ENCODE results near the gene DOCK9. TPM values are rescaled to one million over a fixed set of nuclear protein-coding genes. Genes with fewer than 3 reads are reported as not detected.

DOCK9 gene
- total RNA-seq, 4 donors from 2014 or later: 79.1 to 197 (median 107) TPM

DNA sequence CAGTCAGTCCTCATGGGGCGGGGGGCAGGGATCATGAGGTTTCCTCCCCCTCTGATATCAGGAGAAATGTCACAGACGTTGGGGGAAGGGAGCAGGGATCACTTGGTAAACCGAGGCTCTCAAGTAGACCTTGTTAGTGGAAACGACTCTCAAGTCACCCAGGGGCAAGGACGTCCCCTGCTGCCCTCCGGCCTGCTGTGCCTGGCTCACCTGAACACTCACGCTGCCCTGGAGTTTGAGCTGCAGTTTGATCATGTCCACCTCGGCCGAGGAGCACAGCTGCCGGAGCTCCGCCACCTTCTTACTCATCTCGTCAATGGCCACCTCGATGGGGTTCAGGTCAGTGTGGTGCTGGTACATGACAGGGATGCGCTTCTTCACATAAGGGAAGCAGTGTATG, 177.8 kb downstream of the DOCK9 start:
- no peaks in the 10 kb centered on the region for H3K4me1 ChIP-seq
- H3K36me3 ChIP-seq: no peaks in the 10 kb centered on the region
- H3K27ac ChIP-seq: no peak overlapping the region
- DNase-seq: no peak
- H3K9me3 ChIP-seq: no peaks in the 10 kb centered on the region
- intact Hi-C loops (cut with DNase I; ENCODE audit: low total_unique reads): no loop called here
- TF ChIP-seq POLR2A (IDR thresholded peaks at IDR 0.05): no peak
- TF ChIP-seq, protein P1, sequence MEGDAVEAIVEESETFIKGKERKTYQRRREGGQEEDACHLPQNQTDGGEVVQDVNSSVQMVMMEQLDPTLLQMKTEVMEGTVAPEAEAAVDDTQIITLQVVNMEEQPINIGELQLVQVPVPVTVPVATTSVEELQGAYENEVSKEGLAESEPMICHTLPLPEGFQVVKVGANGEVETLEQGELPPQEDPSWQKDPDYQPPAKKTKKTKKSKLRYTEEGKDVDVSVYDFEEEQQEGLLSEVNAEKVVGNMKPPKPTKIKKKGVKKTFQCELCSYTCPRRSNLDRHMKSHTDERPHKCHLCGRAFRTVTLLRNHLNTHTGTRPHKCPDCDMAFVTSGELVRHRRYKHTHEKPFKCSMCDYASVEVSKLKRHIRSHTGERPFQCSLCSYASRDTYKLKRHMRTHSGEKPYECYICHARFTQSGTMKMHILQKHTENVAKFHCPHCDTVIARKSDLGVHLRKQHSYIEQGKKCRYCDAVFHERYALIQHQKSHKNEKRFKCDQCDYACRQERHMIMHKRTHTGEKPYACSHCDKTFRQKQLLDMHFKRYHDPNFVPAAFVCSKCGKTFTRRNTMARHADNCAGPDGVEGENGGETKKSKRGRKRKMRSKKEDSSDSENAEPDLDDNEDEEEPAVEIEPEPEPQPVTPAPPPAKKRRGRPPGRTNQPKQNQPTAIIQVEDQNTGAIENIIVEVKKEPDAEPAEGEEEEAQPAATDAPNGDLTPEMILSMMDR (IDR thresholded peaks at IDR 0.05): no peak
- H3K27me3 ChIP-seq: no peaks in the 10 kb centered on the region
- H3K4me3 ChIP-seq: no peak overlapping the region

DNA sequence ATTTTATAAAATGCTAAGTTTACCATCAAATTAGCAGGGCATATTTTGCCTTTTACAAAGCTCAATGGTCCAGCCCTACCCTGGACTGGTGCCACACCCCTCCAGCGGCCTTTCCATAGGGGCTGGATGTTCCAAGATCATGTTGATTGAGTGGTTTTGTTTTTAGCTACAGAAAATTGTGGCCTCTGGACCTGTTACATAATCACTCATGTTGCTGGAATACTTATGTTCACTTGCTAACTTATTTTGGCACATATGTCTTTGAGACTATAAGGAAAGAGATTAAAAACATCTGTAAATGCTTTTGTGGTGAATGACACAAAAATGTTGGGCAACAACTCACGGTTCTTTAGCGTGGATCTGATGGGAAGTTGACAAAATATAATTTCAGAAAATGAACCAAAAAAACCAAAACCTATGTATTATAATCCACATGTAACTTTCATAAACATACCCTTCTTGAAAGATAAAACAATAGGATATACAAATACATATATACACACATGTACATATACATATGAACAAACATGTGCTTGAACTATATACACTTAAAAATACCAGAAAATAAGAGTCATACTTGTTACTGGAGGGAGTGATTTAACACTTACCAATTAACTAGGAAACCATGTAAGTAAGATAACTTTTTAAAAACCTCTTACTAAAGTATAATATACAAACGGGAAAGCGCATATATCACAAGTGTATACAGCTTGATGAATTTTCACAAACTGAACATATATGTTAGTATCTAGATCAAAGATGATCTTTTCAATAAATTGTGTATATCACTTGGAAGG, 178.8 kb downstream of the DOCK9 start:
- no peak for DNase-seq
- H3K4me1 ChIP-seq: no peaks in the 10 kb centered on the region
- H3K36me3 ChIP-seq: no peaks in the 10 kb centered on the region
- no peak for TF ChIP-seq POLR2A (IDR thresholded peaks at IDR 0.05)
- TF ChIP-seq, protein P1 (IDR thresholded peaks at IDR 0.05): no peak
- no peak overlapping the region for H3K4me3 ChIP-seq
- no peaks in the 10 kb centered on the region for H3K27me3 ChIP-seq
- intact Hi-C loops (cut with DNase I; ENCODE audit: low total_unique reads): no loop called here
- H3K27ac ChIP-seq: no peak overlapping the region
- H3K9me3 ChIP-seq: no peaks in the 10 kb centered on the region

DNA sequence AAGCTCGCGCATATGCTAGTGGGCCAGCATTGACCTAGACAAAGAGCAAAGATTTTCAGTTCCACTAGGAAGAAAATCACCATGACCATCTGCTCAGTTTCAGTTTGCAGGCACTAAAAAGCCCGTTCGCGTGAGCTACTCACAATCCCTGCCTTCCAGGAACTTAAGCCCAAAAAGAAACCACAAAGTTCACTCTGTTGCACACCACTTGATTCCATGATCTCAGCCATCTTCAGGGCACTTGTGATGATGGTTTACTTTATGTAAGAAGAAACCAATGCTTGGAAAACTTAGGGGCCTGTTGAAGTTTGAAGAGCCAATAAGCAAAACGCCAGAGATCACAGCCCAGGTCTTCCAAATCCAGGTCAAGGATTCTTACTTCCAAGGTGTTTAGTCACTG, 180.4 kb downstream of the DOCK9 start:
- DNase-seq: no peak
- TF ChIP-seq, protein P1 (IDR thresholded peaks at IDR 0.05): no peak
- TF ChIP-seq POLR2A (IDR thresholded peaks at IDR 0.05): no peak
- Histone ChIP-seq H3K27ac (no peak overlapping the region), H3K27me3 (no peaks in the 10 kb centered on the region), H3K36me3 (no peaks in the 10 kb centered on the region), H3K9me3 (no peaks in the 10 kb centered on the region), H3K4me3 (no peak overlapping the region), H3K4me1 (no peaks in the 10 kb centered on the region)
- intact Hi-C loops (cut with DNase I; ENCODE audit: low total_unique reads): no loop called here

DNA sequence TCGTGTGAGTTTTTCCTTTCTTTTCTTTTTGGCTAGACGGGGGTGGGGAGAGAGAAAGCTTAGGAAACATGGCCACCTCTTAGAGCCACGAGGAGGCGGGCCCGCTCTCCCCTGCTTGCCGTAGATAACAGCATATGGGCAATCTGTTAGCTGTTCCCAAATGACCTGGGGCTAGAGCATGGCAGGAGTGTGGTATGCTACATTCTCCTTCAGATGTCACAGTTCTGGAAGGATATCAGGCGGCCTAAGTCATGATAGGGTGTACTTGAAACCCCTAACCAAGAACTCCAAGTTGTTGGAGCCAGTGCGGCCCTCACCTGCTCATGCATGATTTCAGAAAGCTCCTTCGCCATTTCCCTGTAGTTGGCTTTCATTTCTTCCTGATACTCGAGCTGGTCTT, 181.1 kb downstream of the DOCK9 start:
- H3K9me3 ChIP-seq: no peaks in the 10 kb centered on the region
- no peak overlapping the region for H3K4me3 ChIP-seq
- DNase-seq: no peak
- no peak for TF ChIP-seq POLR2A (IDR thresholded peaks at IDR 0.05)
- TF ChIP-seq, protein P1 (IDR thresholded peaks at IDR 0.05): no peak
- no peaks in the 10 kb centered on the region for H3K4me1 ChIP-seq
- intact Hi-C loops (cut with DNase I; ENCODE audit: low total_unique reads): no loop called here
- no peak overlapping the region for H3K27ac ChIP-seq
- H3K27me3 ChIP-seq: no peaks in the 10 kb centered on the region
- no peaks in the 10 kb centered on the region for H3K36me3 ChIP-seq

DNA sequence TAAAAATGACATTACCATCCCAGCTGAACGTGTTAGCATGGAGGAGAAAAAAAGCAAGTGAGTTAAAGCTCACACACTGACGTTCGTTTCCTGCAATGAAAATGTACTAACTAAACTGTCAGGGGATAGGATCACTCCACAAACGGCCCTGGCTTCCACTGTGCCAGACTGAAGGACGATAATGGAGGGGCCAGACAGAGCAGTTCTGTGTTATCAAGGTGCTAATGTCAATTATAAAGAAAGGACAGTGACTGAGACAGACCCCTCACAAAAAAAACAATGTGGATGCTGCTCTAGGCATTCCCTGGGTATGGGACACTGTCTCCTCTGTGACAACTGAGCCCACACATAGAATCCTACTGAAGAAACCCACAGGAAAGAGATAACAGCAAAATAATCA, 181.7 kb downstream of the DOCK9 start:
- H3K27ac ChIP-seq: no peak overlapping the region
- intact Hi-C loops (cut with DNase I; ENCODE audit: low total_unique reads): no loop called here
- H3K4me1 ChIP-seq: no peaks in the 10 kb centered on the region
- H3K4me3 ChIP-seq: no peak overlapping the region
- no peaks in the 10 kb centered on the region for H3K36me3 ChIP-seq
- no peak for TF ChIP-seq POLR2A (IDR thresholded peaks at IDR 0.05)
- TF ChIP-seq, protein P1 (IDR thresholded peaks at IDR 0.05): no peak
- DNase-seq: no peak
- H3K9me3 ChIP-seq: no peaks in the 10 kb centered on the region
- no peaks in the 10 kb centered on the region for H3K27me3 ChIP-seq

Measured in uterus (tissue), 4 donors.